HCT116 (cell line): ENCODE measurements around the gene CLASP2. TPM values are rescaled to one million over a fixed set of nuclear protein-coding genes. Genes with fewer than 3 reads are reported as not detected.

ENCODE experiments used
- ATAC-seq: fragments of 200-7000 bp; cut with Tn5 transposase; 2 replicates; pipeline ENCODE4 v1.9.1; 2020; ENCODE audit warnings: mild to moderate bottlenecking, moderate library complexity
- BruUV-seq: library from RNA; stranded (reverse); fragments of 400-500 nt; replicated peaks from 2 replicates; lab custom pipeline; 2021; lab: Mats Ljungman, UMichigan
- CTCF ChIA-PET: fragments of 300-600 bp; sonication (Branson Sonifier 250); formaldehyde crosslinking; loops from one replicate; lab custom pipeline; 2021; ENCODE audit warnings: antibody characterized with exemption; lab: Charles Lee
- POLR2A ChIA-PET: fragments of 300-600, 350-600 bp; sonication (Branson Sonifier 250); formaldehyde crosslinking; loops from one replicate; lab custom pipeline; 2021; ENCODE audit warnings: antibody characterized with exemption; lab: Charles Lee
- RAD21 ChIA-PET, 2 experiments: fragments of 300-600 bp; sonication (Branson Sonifier 250); formaldehyde crosslinking; loops; one replicate each; lab custom pipeline; 2023; ENCODE audit warnings: low total read pairs in 2 of 2; ENCODE audit not compliant: uncharacterized antibody in 2 of 2, unreplicated experiment in 2 of 2, low non-redundant PET in 1 of 2; lab: Charles Lee
- DNase-seq: peaks from one replicate; pipeline ENCODE4 v3.0.0-alpha.2; 2010; ENCODE audit warnings: low read depth, low spot score
- H2AFZ ChIP-seq: fragments of 200-600 bp; shearing (Covaris generic), sonication (generic); 2 replicates; pipeline ENCODE4 v1.6.1; 2017; ENCODE audit warnings: low read depth, mixed run types, mixed read lengths, antibody characterized with exemption, low read length; ENCODE audit not compliant: poor library complexity, severe bottlenecking
- H3K27ac ChIP-seq: 2 replicates; pipeline ENCODE4 v1.5.1; 2012; ENCODE audit warnings: low read depth, low read length
- H3K27me3 ChIP-seq: fragments of 200-600 bp; sonication (generic); 2 replicates; pipeline ENCODE4 v1.6.1; 2016; ENCODE audit warnings: mixed run types, low read length, mixed read lengths; ENCODE audit not compliant: insufficient read depth
- H3K36me3 ChIP-seq, 2 experiments: fragments of 200-500 bp in 1 of 2; fragments of 200-600 bp in 1 of 2; sonication (Bioruptor generic) in 1 of 2; sonication (generic) in 1 of 2; 2 replicates each; pipeline versions ENCODE4 v1.5.1 to v1.6.1; 2014 to 2016; ENCODE audit warnings: low read length in 2 of 2, inconsistent platforms in 1 of 2, mixed read lengths in 1 of 2, mixed run types in 1 of 2; ENCODE audit not compliant: insufficient read depth in 2 of 2, control insufficient read depth in 1 of 2
- H3K4me1 ChIP-seq, 2 experiments: fragments of 200-600 bp in 1 of 2; sonication (generic) in 1 of 2; 2 replicates each; pipeline versions ENCODE4 v1.5.1 to v1.6.1; 2012 to 2017; ENCODE audit warnings: low read length in 2 of 2, inconsistent platforms in 1 of 2, mild to moderate bottlenecking in 1 of 2, mixed read lengths in 1 of 2, mixed run types in 1 of 2, moderate library complexity in 1 of 2; ENCODE audit not compliant: insufficient read depth in 2 of 2, control insufficient read depth in 1 of 2
- H3K4me2 ChIP-seq: fragments of 200-600 bp; sonication (generic); 2 replicates; pipeline ENCODE4 v1.6.1; 2017; ENCODE audit warnings: mixed run types, low read length, mixed read lengths
- H3K4me3 ChIP-seq, 2 experiments: fragments of 200-600 bp in 1 of 2; sonication (generic) in 1 of 2; replicated peaks in 1 of 2; 2 replicates each; pipeline ENCODE4 v1.5.1; 2011 to 2016; ENCODE audit warnings: low read length in 2 of 2, control low read depth in 1 of 2, low read depth in 1 of 2, mild to moderate bottlenecking in 1 of 2, mixed read lengths in 1 of 2, mixed run types in 1 of 2
- H3K79me2 ChIP-seq: fragments of 200-600 bp; sonication (generic); 2 replicates; pipeline ENCODE4 v1.6.1; 2017; ENCODE audit warnings: mild to moderate bottlenecking, mixed run types, low read length, moderate library complexity, mixed read lengths; ENCODE audit not compliant: insufficient read depth
- H3K9ac ChIP-seq: fragments of 200-600 bp; sonication (generic); 2 replicates; pipeline ENCODE4 v1.6.1; 2016; ENCODE audit warnings: low read length, mixed read lengths
- H3K9me2 ChIP-seq: fragments of 200-600 bp; sonication (generic), shearing (Covaris generic); 2 replicates; pipeline ENCODE4 v1.6.1; 2017; ENCODE audit warnings: mixed run types, mild to moderate bottlenecking, moderate library complexity; ENCODE audit not compliant: insufficient read depth
- H3K9me3 ChIP-seq, 2 experiments: fragments of 200-500 bp in 1 of 2; fragments of 200-600 bp in 1 of 2; sonication (Bioruptor generic) in 1 of 2; sonication (generic) in 1 of 2; 2 replicates each; pipeline ENCODE4 v1.6.1; 2014 to 2017; ENCODE audit warnings: low read length in 2 of 2, mixed read lengths in 2 of 2, inconsistent platforms in 1 of 2, low read depth in 1 of 2, mild to moderate bottlenecking in 1 of 2, mixed run types in 1 of 2, moderate library complexity in 1 of 2; ENCODE audit not compliant: control insufficient read depth in 1 of 2, insufficient read depth in 1 of 2
- H4K20me1 ChIP-seq: fragments of 200-600 bp; sonication (generic), shearing (Covaris generic); 2 replicates; pipeline ENCODE4 v1.6.1; 2017; ENCODE audit warnings: mixed run types, mild to moderate bottlenecking, moderate library complexity; ENCODE audit not compliant: insufficient read depth
- CBX3 ChIP-seq: IDR thresholded peaks from 2 replicates; pipeline ENCODE4 v1.6.1; 2012; ENCODE audit warnings: low read depth
- EZH2 ChIP-seq: fragments of 200-600 bp; sonication (generic); IDR thresholded peaks from 2 replicates; pipeline ENCODE4 v1.6.1; 2017; ENCODE audit warnings: antibody characterized with exemption, mixed run types
- intact Hi-C: fragments of 100-400 bp; cut with micrococcal nuclease; formaldehyde crosslinking; loops from 2 replicates; pipeline ENCODE4 v1.10.0; 2022
- total RNA-seq: library from RNA; stranded (reverse); gene quantifications from one replicate; pipeline ENCODE4 v1.2.1, GENCODE V29; 2021; ENCODE audit not compliant: unreplicated experiment
- TF ChIP-seq, protein P1 (sequence below), 3 experiments: fragments of 200-600 bp in 1 of 3; sonication (generic) in 1 of 3; IDR thresholded peaks in 2 of 3; conservative IDR thresholded peaks in 1 of 3; 2 replicates each; pipeline ENCODE4 v1.5.1; 2012 to 2017; ENCODE audit warnings: low read depth in 2 of 3, low read length in 2 of 3, antibody characterized with exemption in 1 of 3, borderline replicate concordance in 1 of 3, control low read depth in 1 of 3, mild to moderate bottlenecking in 1 of 3, mixed read lengths in 1 of 3, mixed run types in 1 of 3, moderate library complexity in 1 of 3; ENCODE audit not compliant: insufficient read depth in 1 of 3

Gene CLASP2
- total RNA-seq, 1 experiment from 2014 or later: 36.3 TPM

GRCh38 chr3:33612607-33613006, 105.4 kb downstream of the CLASP2 start:
- no TSS peak for BruUV-seq
- ChIA-PET RAD21 (no interaction called here), CTCF (no interaction called here), POLR2A (no interaction called here)
- H3K4me1 ChIP-seq: no peaks in the 10 kb centered on the region
- no peaks in the 10 kb centered on the region for H3K36me3 ChIP-seq
- no peaks in the 10 kb centered on the region for H3K27me3 ChIP-seq
- no peak overlapping the region for H3K27ac ChIP-seq
- no peaks in the 10 kb centered on the region for H3K9me3 ChIP-seq
- intact Hi-C loops: no loop called here
- no peaks in the 10 kb centered on the region for H3K79me2 ChIP-seq
- no peak for DNase-seq
- no peaks in the 10 kb centered on the region for H3K9me2 ChIP-seq
- no peak overlapping the region for H2AFZ ChIP-seq
- no peak overlapping the region for H3K4me3 ChIP-seq
- no peak for TF ChIP-seq CBX3
- H4K20me1 ChIP-seq: no peaks in the 10 kb centered on the region
- no peak overlapping the region for H3K9ac ChIP-seq
- H3K4me2 ChIP-seq: no peak overlapping the region
- ATAC-seq: no peak

- POLR2A ChIA-PET: no interaction called here
- Histone ChIP-seq H3K9me3 (no peaks in the 10 kb centered on the region), H3K27me3 (no peaks in the 10 kb centered on the region), H2AFZ (no peak overlapping the region), H3K79me2 (no peaks in the 10 kb centered on the region), H3K9me2 (no peaks in the 10 kb centered on the region), H3K4me2 (no peak overlapping the region), H4K20me1 (no peaks in the 10 kb centered on the region), H3K9ac (no peak overlapping the region), H3K4me1 (no peaks in the 10 kb centered on the region)
- CTCF ChIA-PET: no interaction called here
- DNase-seq (no peak), ATAC-seq (no peak)
- RAD21 ChIA-PET: no interaction called here
- BruUV-seq: no TSS peak
- no peak for TF ChIP-seq EZH2
- TF ChIP-seq, protein P1, sequence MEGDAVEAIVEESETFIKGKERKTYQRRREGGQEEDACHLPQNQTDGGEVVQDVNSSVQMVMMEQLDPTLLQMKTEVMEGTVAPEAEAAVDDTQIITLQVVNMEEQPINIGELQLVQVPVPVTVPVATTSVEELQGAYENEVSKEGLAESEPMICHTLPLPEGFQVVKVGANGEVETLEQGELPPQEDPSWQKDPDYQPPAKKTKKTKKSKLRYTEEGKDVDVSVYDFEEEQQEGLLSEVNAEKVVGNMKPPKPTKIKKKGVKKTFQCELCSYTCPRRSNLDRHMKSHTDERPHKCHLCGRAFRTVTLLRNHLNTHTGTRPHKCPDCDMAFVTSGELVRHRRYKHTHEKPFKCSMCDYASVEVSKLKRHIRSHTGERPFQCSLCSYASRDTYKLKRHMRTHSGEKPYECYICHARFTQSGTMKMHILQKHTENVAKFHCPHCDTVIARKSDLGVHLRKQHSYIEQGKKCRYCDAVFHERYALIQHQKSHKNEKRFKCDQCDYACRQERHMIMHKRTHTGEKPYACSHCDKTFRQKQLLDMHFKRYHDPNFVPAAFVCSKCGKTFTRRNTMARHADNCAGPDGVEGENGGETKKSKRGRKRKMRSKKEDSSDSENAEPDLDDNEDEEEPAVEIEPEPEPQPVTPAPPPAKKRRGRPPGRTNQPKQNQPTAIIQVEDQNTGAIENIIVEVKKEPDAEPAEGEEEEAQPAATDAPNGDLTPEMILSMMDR (IDR thresholded peaks at IDR 0.05 in 2 of 3, conservative IDR thresholded peaks at IDR 0.05 in 1 of 3; ENCODE audit: borderline replicate concordance in 1 of 3, insufficient read depth in 1 of 3, low read depth in 2 of 3, low read length in 2 of 3): no peak
- TF ChIP-seq, all 23 proteins: peak for 0
- Histone ChIP-seq H3K36me3 (peaks cover 0 to 17% of the 10 kb centered on the region in 2 experiments; a peak in 3 of 4 replicates), H3K27ac (no peak overlapping the region), H3K4me3 (no peak overlapping the region)
- intact Hi-C loops: no loop called here
Observed at GRCh38 chr3:33602829-33603228, 115.2 kb downstream of the CLASP2 start.
